Ramos (cell line): ENCODE results near the gene MAK.
"Not testable (repeated sequence)": the region's sequence is repeated elsewhere in the genome, so short reads cannot be mapped to it uniquely, and the experiment has no call there.

Experiments used
- in situ Hi-C: fragments of 300-500 bp; cut with MboI; formaldehyde crosslinking; loops from one replicate; pipeline ENCODE4 v1.14.3; 2022; ENCODE audit warnings: low sequenced_read_pairs; ENCODE audit not compliant: unreplicated experiment

The MAK gene

GRCh38 chr6:10793035-10793434, 45.3 kb downstream of the MAK start:
- in situ Hi-C loops: no loop called here

GRCh38 chr6:10792101-10792500, 46.2 kb downstream of the MAK start:
- in situ Hi-C loops: no loop called here

- in situ Hi-C loops: no loop called here
Observed at GRCh38 chr6:10791673-10792072, 46.7 kb downstream of the MAK start.

GRCh38 chr6:10779076-10779475, 59.3 kb downstream of the MAK start:
- in situ Hi-C loops: no loop called here

GRCh38 chr6:10778230-10778629, 60.1 kb downstream of the MAK start:
- in situ Hi-C loops: no loop called here

GRCh38 chr6:10771371-10771894, 66.9 kb downstream of the MAK start:
- in situ Hi-C loops: no loop called here

- in situ Hi-C loops: no loop called here
Observed at GRCh38 chr6:10769419-10769818, 68.9 kb downstream of the MAK start.

GRCh38 chr6:10763006-10763405, 75.3 kb downstream of the MAK start:
- in situ Hi-C loops: no loop called here

- in situ Hi-C loops: no loop called here
Observed at GRCh38 chr6:10759884-10760329, 78.4 kb downstream of the MAK start.

- in situ Hi-C loops: no loop called here
Observed at GRCh38 chr6:10759312-10759839, 79.0 kb downstream of the MAK start.

GRCh38 chr6:10756085-10756484, 82.3 kb downstream of the MAK start:
- in situ Hi-C loops: no loop called here

GRCh38 chr6:10751757-10752156, 86.6 kb downstream of the MAK start:
- in situ Hi-C loops: not testable (repeated sequence)

GRCh38 chr6:10750568-10750967, 87.8 kb downstream of the MAK start:
- in situ Hi-C loops: not testable (repeated sequence)

- in situ Hi-C loops: no loop called here
Observed at GRCh38 chr6:10749734-10750133, 88.6 kb downstream of the MAK start.

GRCh38 chr6:10747251-10747972, 90.9 kb downstream of the MAK start, which contains the start of gene TMEM14B:
Gene TMEM14B, plus strand, starts transcription at chr6:10747805. Its CDS starts 1,441 bp downstream, at chr6:10749246.
- in situ Hi-C loops: no loop called here

- in situ Hi-C loops: no loop called here
Observed at GRCh38 chr6:10746915-10747250, 91.5 kb downstream of the MAK start.

- in situ Hi-C loops: no loop called here
Observed at GRCh38 chr6:10745116-10745515, 93.2 kb downstream of the MAK start.

GRCh38 chr6:10743515-10743914, 94.8 kb downstream of the MAK start:
- in situ Hi-C loops: no loop called here

- in situ Hi-C loops: no loop called here
Observed at GRCh38 chr6:10742251-10742650, 96.1 kb downstream of the MAK start.

- in situ Hi-C loops: not testable (repeated sequence)
Observed at GRCh38 chr6:10741643-10742042, 96.7 kb downstream of the MAK start.

- in situ Hi-C loops: no loop called here
Observed at GRCh38 chr6:10740061-10740460, 98.3 kb downstream of the MAK start.

- in situ Hi-C loops: no loop called here
Observed at GRCh38 chr6:10736731-10737130, 101.6 kb downstream of the MAK start.
